Activated CD4-positive, CD25-positive, alpha-beta regulatory T cell treated with anti-CD3 and anti-CD28 coated beads, Interleukin-2, amount 50 U/mL, for 24 hours (primary cell): ENCODE data around the gene KCNAB2.

Experiments used
- ATAC-seq, 2 donors: fragments of 150-1000 bp; cut with Tn5 transposase; one replicate each; pipeline ENCODE4 v1.10.0; 2021; ENCODE audit warnings: mild to moderate bottlenecking in 1 of 2, moderate library complexity in 1 of 2

KCNAB2 gene

GRCh38 chr1:6045561-6045960, at the start of gene KCNAB2:
KCNAB2 (plus strand) TSS chr1:6045888; CDS start chr1:6051537, 5,649 bp downstream.
- no peak for ATAC-seq

GRCh38 chr1:5996641-5997270, 48.9 kb upstream of the KCNAB2 start:
- no peak for ATAC-seq

GRCh38 chr1:5997316-5997715, 48.4 kb upstream of the KCNAB2 start:
- no peak for ATAC-seq

DNA sequence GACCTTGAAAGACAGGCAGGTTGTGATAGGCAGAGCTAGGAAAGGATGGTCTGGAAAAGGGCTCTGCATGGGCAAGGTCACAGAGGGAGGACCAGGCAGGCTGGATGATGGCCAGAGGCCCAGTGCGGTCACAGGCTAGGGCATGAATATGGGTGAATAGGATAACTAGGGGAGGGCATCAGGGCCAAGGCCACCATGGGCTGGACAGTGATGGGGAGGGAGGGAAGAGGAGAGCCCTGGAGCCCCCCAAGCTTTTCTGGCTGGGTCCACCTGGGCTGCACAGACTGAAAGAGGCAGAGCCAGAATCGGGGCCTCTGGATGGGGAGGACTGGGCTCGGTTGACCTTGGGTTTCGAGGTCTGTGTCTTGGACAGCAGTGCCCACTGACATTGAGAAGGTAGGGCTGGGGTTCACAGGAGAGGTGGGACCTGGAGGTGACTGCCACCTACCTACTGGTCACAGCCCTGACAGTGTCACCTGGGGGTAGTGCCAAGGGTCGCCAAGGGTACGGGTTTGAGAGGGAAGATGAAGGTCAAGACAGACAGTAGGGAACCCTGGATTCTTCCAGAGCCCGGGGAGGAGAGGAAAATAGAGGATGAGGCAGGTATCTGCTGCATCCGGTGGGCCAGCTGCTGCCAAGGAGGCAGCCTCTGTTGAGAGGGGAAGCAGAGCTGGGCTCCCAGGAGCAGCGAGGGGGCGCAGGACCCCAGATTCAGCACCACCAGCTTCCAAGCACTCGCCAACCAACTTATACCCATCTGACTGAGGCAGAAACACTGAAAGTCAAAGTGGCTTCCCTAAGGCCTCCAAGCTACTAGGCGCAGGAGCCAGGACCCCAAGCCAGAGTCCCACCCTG, 47.4 kb upstream of the KCNAB2 start:
- ATAC-seq = no peak

DNA sequence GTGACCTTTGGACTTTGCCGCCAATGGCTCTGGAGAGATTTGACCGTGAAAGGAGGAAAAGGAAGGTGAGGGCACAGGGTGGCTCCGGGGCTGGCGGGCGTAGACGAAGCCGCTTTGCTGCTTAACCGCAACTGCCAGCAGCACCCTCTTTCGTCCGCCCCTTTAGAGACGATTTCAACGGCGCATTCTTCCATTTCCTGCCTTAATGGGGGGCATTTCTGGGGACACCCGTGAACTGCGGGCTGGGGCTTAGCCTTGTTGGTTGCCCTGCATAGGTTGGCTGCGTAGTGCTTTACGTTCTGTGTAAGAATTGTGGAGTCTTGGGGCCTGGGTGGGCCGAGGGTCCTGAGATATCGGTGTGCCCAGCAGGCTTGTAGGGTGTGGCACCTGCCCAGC, 46.8 kb upstream of the KCNAB2 start:
- ATAC-seq = no peak

DNA sequence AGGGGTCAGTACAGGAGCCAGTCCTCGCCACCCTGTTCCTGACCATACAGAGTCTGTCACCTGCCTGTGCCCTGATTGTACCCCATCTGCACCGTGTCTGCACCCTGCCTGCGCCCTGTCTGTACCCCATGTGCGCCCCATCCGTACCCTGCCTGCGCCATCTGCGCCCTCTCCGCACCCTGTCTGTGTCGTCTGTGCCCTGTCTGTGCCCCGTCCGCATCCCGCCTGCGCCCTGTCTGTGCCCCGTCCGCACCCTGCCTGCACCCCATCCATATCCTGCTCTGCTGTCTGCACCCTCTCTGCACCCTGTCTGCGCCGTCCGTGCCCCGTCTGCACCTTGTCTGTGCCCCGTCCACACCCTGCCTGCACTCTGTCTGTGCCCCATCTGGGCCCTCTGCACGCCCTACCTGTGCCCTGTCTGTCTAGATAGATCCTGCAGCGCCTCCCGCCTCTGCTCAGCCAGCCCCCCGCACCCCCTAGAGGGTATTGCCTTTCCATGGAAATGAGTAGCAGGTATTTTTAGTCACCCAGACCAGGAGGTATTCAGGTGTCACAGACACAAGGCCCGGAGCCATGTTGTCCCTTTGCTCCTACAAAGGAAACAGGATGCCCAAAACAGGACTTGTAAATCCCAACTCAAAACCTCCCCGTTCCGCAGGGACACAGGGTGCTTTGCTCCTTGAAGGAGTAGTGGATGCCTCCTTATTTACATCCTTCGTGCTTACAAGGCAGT, 45.8 kb upstream of the KCNAB2 start:
- no peak for ATAC-seq

DNA sequence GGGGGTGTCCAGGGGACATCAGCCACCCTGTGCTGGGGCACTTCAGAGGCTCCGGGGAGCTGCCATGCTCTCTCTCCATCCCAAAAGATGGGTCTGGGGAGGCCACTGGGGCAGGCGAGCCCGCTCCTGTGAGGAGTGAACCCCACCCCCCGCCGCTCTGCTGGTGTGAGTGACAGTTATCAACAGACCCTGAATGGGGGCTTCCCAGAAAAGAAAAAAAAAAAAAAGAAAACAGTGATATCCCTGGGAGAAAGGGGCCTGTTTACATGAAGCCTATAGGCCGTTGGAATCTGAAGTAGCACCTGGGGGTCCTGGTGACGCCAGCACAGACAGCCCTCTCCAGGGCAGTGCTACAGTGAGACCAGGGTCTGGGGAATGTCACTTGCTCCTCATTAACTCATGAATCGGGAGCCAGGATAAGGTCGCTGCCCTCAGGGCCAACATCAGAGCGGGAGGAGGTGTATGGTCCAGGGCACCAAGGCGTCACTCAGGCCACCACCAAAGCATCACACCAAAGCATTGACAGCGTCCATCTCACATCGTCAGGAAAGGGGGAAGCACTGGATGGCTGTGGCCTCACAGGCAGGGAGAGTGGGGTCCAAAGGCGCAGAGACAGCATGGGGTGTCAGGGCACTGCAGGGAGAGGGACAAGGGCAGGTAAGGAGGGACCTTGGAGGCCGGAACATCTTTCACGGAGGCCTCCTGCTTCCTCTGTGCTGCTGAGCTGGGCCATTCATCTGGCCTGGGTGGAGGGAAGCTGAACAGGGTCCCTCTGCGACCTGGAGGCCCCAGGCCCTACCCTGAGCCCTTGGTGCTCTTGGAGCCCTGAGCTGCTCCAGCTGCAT, 45.0 kb upstream of the KCNAB2 start:
- no peak for ATAC-seq

GRCh38 chr1:6001992-6002576, 43.6 kb upstream of the KCNAB2 start:
- ATAC-seq = peak in 1 of 2 donors; percentile 27

GRCh38 chr1:6002714-6003501, 42.8 kb upstream of the KCNAB2 start:
- ATAC-seq = no peak

DNA sequence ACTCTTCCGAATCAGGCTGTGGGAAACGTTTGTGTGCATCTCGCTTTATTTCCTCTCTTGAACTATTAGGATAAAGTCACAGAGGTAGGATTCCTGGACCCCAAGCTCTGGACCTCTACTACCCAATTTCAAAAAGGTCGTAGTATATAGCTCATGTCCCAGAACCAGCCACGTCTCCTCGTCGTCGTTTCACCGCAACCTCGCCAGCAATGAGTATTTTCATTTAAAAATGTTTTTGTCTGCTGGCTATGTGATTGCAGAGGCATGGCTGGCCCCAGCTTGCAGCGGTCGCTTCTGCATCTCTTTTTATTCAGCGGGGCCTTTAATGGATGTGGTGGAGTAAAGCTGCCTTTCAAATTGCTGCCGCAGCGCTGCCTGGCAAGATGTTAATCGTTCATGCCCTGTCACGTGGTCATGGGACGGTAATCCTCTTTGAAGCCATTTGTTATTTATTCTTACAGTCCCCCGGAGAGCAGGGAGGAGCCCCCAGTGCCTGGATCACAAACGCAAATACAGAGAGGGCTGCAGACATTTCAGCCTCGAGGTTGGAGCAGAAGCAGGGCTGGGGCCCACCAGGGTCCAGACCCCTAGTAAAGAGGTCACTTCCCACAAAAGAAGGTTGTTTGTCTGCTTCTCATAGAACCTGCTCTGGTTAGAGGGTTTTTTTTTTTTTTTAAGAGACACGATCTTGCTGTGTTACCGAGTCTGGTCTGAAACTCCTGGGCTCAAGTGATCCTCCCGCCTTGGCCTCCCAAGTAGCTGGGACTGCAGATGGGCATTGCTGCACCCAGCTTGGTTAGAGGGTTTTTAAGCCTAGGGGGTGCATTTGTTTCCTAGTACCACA, 41.9 kb upstream of the KCNAB2 start:
- ATAC-seq = no peak

GRCh38 chr1:6004412-6005123, 41.1 kb upstream of the KCNAB2 start:
- ATAC-seq = no peak

GRCh38 chr1:6005276-6005917, 40.3 kb upstream of the KCNAB2 start:
- ATAC-seq = no peak

- ATAC-seq = no peak
Observed at GRCh38 chr1:6006882-6007281, 38.8 kb upstream of the KCNAB2 start.

- no peak for ATAC-seq
Observed at GRCh38 chr1:6007318-6008083, 38.2 kb upstream of the KCNAB2 start.

DNA sequence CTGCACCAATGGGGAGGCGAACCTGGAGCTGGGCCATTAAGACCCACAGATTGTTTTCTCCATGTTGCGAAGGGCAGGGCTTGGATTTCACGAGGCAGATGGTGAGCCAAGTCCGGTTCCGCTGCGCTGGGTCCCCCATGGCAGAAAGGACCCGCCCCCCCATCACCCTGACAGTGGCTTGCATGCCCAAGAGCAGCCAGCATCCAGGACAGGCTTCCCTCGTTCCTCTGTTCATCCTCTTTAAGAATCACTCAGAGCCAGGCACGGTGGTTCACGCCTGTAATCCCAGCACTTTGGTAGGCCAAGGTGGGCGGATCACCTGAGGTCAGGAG, 37.6 kb upstream of the KCNAB2 start:
- no peak for ATAC-seq

DNA sequence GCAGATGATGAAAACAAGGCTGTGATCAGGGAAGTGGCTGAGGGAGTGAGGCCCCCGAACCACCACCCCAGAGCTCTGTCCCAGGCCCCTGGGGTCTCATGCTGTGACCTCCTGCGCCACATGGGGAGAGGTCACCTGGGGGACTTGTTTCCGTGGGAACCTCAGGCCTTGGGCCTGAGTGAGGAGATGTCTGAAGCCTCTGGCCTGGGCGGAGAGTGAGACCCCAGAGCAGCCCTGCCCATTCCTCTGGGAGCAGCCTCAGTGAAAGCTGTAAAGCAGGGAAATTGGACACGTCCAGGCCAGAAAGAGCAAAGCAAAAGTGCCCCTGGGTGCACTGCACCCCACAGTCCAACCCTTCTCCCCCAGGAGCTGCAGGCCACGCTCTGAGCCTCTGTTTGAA, 37.0 kb upstream of the KCNAB2 start:
- no peak for ATAC-seq

DNA sequence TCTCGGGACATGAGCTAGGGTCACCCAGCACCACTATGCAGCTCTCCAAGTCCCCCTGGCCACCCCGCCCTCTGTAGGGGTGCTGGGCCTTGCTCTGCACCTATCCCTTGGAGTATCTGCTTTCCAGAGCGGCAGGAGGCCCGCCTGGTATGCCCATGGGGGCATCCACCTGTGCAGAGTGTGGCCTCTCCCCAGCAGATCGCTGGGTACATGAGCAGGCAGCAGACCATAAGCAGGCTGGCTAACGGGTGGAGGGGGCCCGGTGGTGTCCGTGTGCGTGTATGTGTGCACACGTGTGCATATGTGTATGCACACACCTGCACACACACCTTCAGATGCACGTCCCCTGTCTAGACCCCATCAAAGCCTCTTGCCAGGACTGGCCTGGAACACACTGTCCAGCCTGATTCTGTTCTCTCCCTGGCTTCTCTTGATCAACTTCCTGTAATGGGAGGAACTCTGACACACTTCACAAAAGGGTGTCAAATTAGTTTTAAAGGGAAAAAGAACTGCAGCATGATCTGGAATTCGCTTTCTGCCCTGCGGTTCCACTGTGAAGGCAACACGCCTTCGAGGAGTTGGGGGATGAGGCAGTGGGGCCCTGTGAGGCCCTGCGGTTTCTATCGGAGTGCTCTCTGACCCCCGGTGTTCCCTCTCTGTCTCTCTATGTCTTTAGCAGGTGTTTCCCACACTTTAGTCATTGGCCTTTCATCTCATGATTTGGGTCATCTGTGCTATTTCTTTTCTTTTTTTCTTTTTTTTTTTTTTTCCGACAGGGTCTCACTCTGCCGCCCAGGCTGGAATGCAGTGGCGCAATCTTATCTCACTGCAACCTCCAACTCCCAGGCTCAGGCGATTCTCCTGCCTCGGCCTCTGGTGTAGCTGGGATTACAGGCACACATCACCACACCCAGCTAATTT, 36.3 kb upstream of the KCNAB2 start:
- ATAC-seq = no peak
